Melanocyte of skin (primary cell): ENCODE data around the gene ADARB2. TPM values are rescaled to one million over a fixed set of nuclear protein-coding genes. Genes with fewer than 3 reads are reported as not detected.

Experiments used
- total RNA-seq, 2 donors: library from RNA; depleted of rRNA; stranded (reverse); fragments of >200 nt; gene quantifications; 2 replicates each; pipeline ENCODE4 v1.2.3, GENCODE V29; 2012

The ADARB2 gene
- total RNA-seq = not detected

DNA sequence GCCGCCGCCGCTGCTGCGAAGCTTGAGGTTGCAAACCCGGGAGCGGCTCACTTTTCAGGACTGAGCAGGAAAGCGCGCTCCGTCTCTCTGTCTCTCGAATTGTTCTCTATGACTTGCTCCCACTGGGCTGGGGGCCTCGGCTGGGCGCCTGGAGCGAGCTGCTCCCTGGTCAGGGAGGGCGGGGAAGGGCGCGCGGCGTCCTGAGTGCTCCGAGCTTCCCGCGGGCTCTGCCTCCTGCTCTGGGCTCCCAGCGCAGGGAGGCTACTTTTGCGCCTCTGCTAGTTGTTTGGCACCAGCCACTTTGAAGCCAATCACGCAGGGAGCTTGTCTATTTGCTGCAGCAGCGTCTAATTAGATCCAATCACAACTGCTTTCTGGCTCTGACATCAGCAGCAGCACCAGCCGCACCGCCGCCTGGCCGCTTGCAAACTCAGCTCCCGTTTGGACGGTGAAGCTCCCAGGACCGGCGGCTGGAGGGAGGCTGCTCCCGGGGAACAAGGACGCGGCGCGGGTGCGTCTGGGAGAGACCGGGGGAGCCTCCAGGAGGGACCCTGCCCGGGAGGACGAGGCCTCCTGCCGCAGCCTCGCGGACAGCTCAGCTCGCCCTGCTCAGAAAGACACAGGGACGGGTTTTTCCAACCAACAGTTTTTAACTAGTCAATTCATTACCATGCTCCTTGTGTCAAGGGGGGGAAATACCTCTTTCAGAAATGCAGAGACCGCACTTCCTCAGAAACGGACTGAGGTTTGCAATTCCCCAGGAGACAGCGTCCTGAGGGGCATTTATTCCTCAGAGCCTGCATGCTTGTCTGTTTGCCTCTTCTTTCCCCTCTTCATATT lies at the start of gene ADARB2:
Gene ADARB2 (minus strand): TSS at position 304 of the 840 bp plus-strand sequence.

